ENCODE measurements around the gene IGF2R.

The IGF2R gene

GRCh38 chr6:159959976-159960384 lies 8.9 kb upstream of the IGF2R start:
- H3K27ac ChIP-seq (ENCODE audit: low read length) = peak overlapping the region; percentile 64
- no peaks in the 10 kb centered on the region for H3K27me3 ChIP-seq (ENCODE audit: low read depth, low read length)
- H3K9ac ChIP-seq (ENCODE audit: low read length) = peak overlapping the region; percentile 6; the same call in 1 of the 2 replicates
- H3K4me3 ChIP-seq (ENCODE audit: low read length) = peak overlapping the region; percentile 19; the same call in 1 of the 2 replicates
- peaks cover 38% of the 10 kb centered on the region for H3K4me1 ChIP-seq (ENCODE audit: low read length)
- no peaks in the 10 kb centered on the region for H3K9me3 ChIP-seq (ENCODE audit: insufficient read depth, low read length)
- H3K79me2 ChIP-seq (ENCODE audit: low read length) = no peaks in the 10 kb centered on the region
- peak overlapping the region; percentile 58 for H3K4me2 ChIP-seq (ENCODE audit: low read length)
- H2AFZ ChIP-seq (ENCODE audit: low read depth, low read length) = no peak overlapping the region
- H3K36me3 ChIP-seq (replicated peaks; ENCODE audit: low read depth, low read length) = no peaks in the 10 kb centered on the region
- no peak for TF ChIP-seq EZH2phosphoT487 (IDR thresholded peaks at IDR 0.05; ENCODE audit: low read depth)
- no peak for TF ChIP-seq CTCF (IDR thresholded peaks at IDR 0.05; ENCODE audit: low read depth, low read length)
- no peaks in the 10 kb centered on the region for H4K20me1 ChIP-seq (ENCODE audit: insufficient read depth, low read length)

GRCh38 chr6:159960485-159960884 lies 8.4 kb upstream of the IGF2R start:
- Histone ChIP-seq H3K27me3 (ENCODE audit: low read depth, low read length) (no peaks in the 10 kb centered on the region), H3K4me1 (ENCODE audit: low read length) (peaks cover 38% of the 10 kb centered on the region), H3K27ac (ENCODE audit: low read length) (no peak overlapping the region), H3K9ac (ENCODE audit: low read length) (no peak overlapping the region), H3K4me3 (ENCODE audit: low read length) (no peak overlapping the region), H3K4me2 (ENCODE audit: low read length) (no peak overlapping the region), H4K20me1 (ENCODE audit: insufficient read depth, low read length) (no peaks in the 10 kb centered on the region), H2AFZ (ENCODE audit: low read depth, low read length) (no peak overlapping the region), H3K9me3 (ENCODE audit: insufficient read depth, low read length) (no peaks in the 10 kb centered on the region), H3K79me2 (ENCODE audit: low read length) (no peaks in the 10 kb centered on the region), H3K36me3 (replicated peaks; ENCODE audit: low read depth, low read length) (no peaks in the 10 kb centered on the region)
- TF ChIP-seq EZH2phosphoT487 (IDR thresholded peaks at IDR 0.05; ENCODE audit: low read depth) = no peak
- no peak for TF ChIP-seq CTCF (IDR thresholded peaks at IDR 0.05; ENCODE audit: low read depth, low read length)

GRCh38 chr6:159961528-159961927 lies 7.4 kb upstream of the IGF2R start:
- TF ChIP-seq CTCF (IDR thresholded peaks at IDR 0.05; ENCODE audit: low read depth, low read length) (no peak), EZH2phosphoT487 (IDR thresholded peaks at IDR 0.05; ENCODE audit: low read depth) (no peak)
- H3K27me3 ChIP-seq (ENCODE audit: low read depth, low read length) = no peaks in the 10 kb centered on the region

GRCh38 chr6:159963111-159963510 lies 5.8 kb upstream of the IGF2R start:
- Histone ChIP-seq H3K4me2 (ENCODE audit: low read length) (no peak overlapping the region), H3K9ac (ENCODE audit: low read length) (no peak overlapping the region), H2AFZ (ENCODE audit: low read depth, low read length) (no peak overlapping the region), H3K4me1 (ENCODE audit: low read length) (peaks cover 41% of the 10 kb centered on the region), H3K79me2 (ENCODE audit: low read length) (no peaks in the 10 kb centered on the region), H3K36me3 (replicated peaks; ENCODE audit: low read depth, low read length) (no peaks in the 10 kb centered on the region), H3K9me3 (ENCODE audit: insufficient read depth, low read length) (no peaks in the 10 kb centered on the region), H3K27ac (ENCODE audit: low read length) (no peak overlapping the region), H3K27me3 (ENCODE audit: low read depth, low read length) (no peaks in the 10 kb centered on the region), H4K20me1 (ENCODE audit: insufficient read depth, low read length) (no peaks in the 10 kb centered on the region), H3K4me3 (ENCODE audit: low read length) (no peak overlapping the region)
- TF ChIP-seq CTCF (IDR thresholded peaks at IDR 0.05; ENCODE audit: low read depth, low read length) (no peak), EZH2phosphoT487 (IDR thresholded peaks at IDR 0.05; ENCODE audit: low read depth) (no peak)

More at GRCh38 chr6:159961528-159961927, 7.4 kb upstream of the IGF2R start:
- H3K9ac ChIP-seq (ENCODE audit: low read length) = no peak overlapping the region
- no peaks in the 10 kb centered on the region for H3K36me3 ChIP-seq (replicated peaks; ENCODE audit: low read depth, low read length)
- no peaks in the 10 kb centered on the region for H3K79me2 ChIP-seq (ENCODE audit: low read length)
- no peak overlapping the region for H2AFZ ChIP-seq (ENCODE audit: low read depth, low read length)
- no peaks in the 10 kb centered on the region for H4K20me1 ChIP-seq (ENCODE audit: insufficient read depth, low read length)
- H3K4me1 ChIP-seq (ENCODE audit: low read length) = peaks cover 38% of the 10 kb centered on the region
- no peaks in the 10 kb centered on the region for H3K9me3 ChIP-seq (ENCODE audit: insufficient read depth, low read length)
- peak overlapping the region; percentile 28 for H3K4me2 ChIP-seq (ENCODE audit: low read length)
- H3K4me3 ChIP-seq (ENCODE audit: low read length) = no peak overlapping the region
- H3K27ac ChIP-seq (ENCODE audit: low read length) = no peak overlapping the region
